BJ (cell line): ENCODE data around the gene DNAJC24. TPM values are rescaled to one million over a fixed set of nuclear protein-coding genes. Genes with fewer than 3 reads are reported as not detected.

Experiments used
- CTCF ChIA-PET: fragments of 350-600 bp; formaldehyde crosslinking; extraction: SDS; loops from one replicate; lab custom pipeline; 2021; ENCODE audit warnings: antibody characterized with exemption, inconsistent platforms; lab: Yijun Ruan, JAX
- POLR2A ChIA-PET: fragments of 300-600 bp; sonication (Branson Sonifier 250); formaldehyde crosslinking; extraction: SDS; loops from one replicate; lab custom pipeline; 2021; ENCODE audit warnings: antibody characterized with exemption; lab: Charles Lee
- DNase-seq: peaks from one replicate; pipeline ENCODE4 v3.0.0-alpha.2; 2011; ENCODE audit warnings: low read depth
- H3K27me3 ChIP-seq: 2 replicates; pipeline ENCODE4 v1.6.0; 2011; ENCODE audit warnings: low read length; ENCODE audit not compliant: control insufficient read depth, insufficient read depth
- H3K36me3 ChIP-seq: 2 replicates; pipeline ENCODE4 v1.5.1; 2011; ENCODE audit warnings: low read length; ENCODE audit not compliant: control insufficient read depth, insufficient read depth
- H3K4me3 ChIP-seq: 2 replicates; pipeline ENCODE4 v1.5.1; 2011; ENCODE audit warnings: low read depth, mild to moderate bottlenecking, control low read depth, low read length
- polyA plus RNA-seq: library from polyadenylated mRNA; depleted of rRNA; stranded (reverse); fragments of >200 nt; gene quantifications from 2 replicates; pipeline ENCODE4 v1.2.3, GENCODE V29; 2011
- TF ChIP-seq, protein P1 (sequence below): IDR thresholded peaks from 2 replicates; pipeline ENCODE4 v1.5.1; 2011; ENCODE audit warnings: low read depth, mild to moderate bottlenecking, control low read depth, inconsistent platforms, low read length, moderate library complexity; ENCODE audit not compliant: insufficient read depth

DNAJC24 gene
- polyA plus RNA-seq, 1 experiment: 8.8 TPM

DNA sequence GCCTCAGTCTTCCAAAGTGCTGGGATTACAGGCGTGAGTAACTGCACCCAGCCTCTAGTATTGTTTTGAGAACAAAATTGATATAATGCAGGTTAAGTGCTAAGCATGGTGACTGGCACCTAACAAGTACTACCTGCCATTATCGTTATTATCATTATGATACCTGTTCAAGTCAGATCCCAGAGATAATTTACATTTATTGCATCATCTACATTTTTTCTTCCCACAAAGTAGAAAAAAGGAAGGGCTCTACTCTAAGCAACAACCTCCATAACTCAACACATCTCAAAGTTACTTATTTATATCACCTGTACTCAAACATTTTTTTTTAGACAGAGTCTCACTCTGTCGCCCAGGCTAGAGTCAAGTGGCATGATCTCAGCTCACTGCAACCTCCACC is 42.2 kb upstream of the DNAJC24 start:
- no peak for DNase-seq
- TF ChIP-seq, protein P1, sequence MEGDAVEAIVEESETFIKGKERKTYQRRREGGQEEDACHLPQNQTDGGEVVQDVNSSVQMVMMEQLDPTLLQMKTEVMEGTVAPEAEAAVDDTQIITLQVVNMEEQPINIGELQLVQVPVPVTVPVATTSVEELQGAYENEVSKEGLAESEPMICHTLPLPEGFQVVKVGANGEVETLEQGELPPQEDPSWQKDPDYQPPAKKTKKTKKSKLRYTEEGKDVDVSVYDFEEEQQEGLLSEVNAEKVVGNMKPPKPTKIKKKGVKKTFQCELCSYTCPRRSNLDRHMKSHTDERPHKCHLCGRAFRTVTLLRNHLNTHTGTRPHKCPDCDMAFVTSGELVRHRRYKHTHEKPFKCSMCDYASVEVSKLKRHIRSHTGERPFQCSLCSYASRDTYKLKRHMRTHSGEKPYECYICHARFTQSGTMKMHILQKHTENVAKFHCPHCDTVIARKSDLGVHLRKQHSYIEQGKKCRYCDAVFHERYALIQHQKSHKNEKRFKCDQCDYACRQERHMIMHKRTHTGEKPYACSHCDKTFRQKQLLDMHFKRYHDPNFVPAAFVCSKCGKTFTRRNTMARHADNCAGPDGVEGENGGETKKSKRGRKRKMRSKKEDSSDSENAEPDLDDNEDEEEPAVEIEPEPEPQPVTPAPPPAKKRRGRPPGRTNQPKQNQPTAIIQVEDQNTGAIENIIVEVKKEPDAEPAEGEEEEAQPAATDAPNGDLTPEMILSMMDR: no peak
- Histone ChIP-seq H3K27me3 (no peaks in the 10 kb centered on the region), H3K4me3 (no peak overlapping the region), H3K36me3 (no peaks in the 10 kb centered on the region)
- CTCF ChIA-PET: no interaction called here
- POLR2A ChIA-PET: no interaction called here

DNA sequence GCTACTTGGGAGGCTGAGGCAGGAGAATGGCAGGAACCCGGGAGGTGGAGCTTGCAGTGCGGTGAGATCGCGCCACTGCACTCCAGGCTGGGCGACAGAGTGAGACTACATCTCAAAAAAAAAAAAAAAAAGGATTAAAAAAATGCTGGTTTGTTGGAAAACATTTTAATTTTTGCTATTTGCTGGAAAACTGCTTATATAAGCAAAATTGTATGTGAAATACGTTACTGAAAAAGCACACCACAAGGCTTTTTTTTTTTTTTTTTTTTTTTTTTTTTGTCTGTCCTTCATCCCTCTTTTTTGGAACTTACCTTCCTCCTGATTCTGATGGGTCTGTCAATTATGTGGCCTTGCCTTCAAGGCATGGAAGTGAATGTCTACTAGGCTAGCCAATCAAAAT is 41.0 kb upstream of the DNAJC24 start:
- Histone ChIP-seq H3K36me3 (no peaks in the 10 kb centered on the region), H3K4me3 (no peak overlapping the region), H3K27me3 (no peaks in the 10 kb centered on the region)
- ChIA-PET POLR2A (no interaction called here), CTCF (interaction anchor here (1.6 kb wide), 1 partner anchor 11 kb away, joined by 4 read pairs; no protein-coding TSS in a partner anchor)
- no peak for DNase-seq
- TF ChIP-seq, protein P1: no peak

DNA sequence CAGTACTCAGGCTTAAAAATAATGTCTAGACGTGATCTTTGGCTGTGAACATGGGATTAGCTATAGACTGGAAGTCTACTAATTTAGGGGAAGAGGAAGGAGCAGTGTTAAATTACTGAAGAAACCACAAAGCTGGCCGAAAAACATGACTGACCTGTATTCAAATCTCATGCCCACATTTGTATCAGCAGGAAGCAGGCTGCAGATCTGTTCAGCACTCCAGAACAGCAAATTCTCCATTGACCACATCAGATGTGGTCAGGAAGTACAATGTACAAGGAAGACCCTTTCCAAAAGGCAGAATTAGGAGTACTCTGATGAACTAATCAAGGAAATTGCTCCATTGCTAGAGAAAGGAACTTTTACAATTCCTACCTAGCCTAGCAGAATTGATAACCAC is 31.9 kb upstream of the DNAJC24 start:
- no peaks in the 10 kb centered on the region for H3K36me3 ChIP-seq
- DNase-seq: no peak
- H3K27me3 ChIP-seq: no peaks in the 10 kb centered on the region
- ChIA-PET CTCF (interaction anchor here (1.7 kb wide), 1 partner anchor 60 kb away, joined by 4 read pairs; no protein-coding TSS in a partner anchor), POLR2A (no interaction called here)
- TF ChIP-seq, protein P1: no peak
- no peak overlapping the region for H3K4me3 ChIP-seq

DNA sequence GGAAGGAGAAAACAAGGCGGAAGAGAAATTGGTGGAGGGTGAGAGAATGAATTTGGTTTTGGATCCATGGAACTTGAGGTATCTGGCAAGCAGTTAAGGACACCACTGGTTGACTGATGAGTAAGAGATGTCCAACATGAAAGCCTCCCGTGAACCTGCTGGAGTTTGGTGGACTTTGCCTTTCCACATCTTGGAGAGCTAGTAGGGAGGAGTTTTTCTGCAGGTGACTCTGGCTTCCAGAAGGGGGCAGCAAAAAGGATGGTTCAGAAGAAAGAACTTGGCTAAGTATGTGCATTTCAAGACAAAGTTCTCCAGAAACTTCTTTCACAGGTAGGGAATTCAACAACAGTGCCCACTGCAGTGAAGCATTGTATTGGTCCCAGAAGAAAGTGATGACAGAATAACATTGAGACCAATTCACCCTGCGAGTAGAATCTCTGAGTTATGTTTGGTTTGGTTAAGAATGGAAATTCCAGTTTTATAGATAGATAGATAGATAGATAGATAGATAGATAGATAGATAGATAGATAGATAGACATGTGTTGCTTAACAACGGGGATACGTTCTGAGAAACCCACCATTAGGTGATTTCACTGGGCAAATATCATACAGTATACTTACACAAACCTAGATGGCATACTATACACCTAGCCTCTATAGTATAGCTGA is 28.6 kb upstream of the DNAJC24 start:
- H3K36me3 ChIP-seq: no peaks in the 10 kb centered on the region
- DNase-seq: no peak
- no peak overlapping the region for H3K4me3 ChIP-seq
- no peaks in the 10 kb centered on the region for H3K27me3 ChIP-seq
- POLR2A ChIA-PET: no interaction called here
- CTCF ChIA-PET: interaction anchor here (0.6 to 2.5 kb wide), 9 partner anchors 10 to 836 kb away, joined by 3 to 17 read pairs (median 4); no protein-coding TSS in a partner anchor
- TF ChIP-seq, protein P1: peak; percentile 69

DNA sequence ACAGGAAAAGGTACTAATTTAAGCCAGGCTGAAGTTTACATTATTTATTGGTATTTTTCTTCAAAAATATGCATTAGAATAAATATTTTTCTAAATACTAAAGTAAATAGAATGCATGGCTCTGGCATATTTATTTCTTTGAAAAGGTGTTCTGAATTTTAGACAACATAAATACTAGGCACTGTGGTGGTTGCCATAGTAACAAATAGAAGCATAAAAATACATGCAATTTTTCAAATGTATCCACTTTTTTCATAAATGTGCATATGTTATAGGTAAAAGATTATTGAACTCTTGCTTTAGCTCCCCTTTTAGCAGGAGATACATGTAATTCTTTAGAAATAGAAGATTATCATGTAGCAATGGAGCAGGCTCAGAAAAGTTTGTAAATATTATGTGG is 18.5 kb upstream of the DNAJC24 start:
- H3K36me3 ChIP-seq: no peaks in the 10 kb centered on the region
- ChIA-PET CTCF (interaction anchor here (2.2 kb wide), 1 partner anchor 10 kb away, joined by 13 read pairs; no protein-coding TSS in a partner anchor), POLR2A (no interaction called here)
- H3K4me3 ChIP-seq: no peak overlapping the region
- TF ChIP-seq, protein P1: no peak
- DNase-seq: no peak
- H3K27me3 ChIP-seq: no peaks in the 10 kb centered on the region
